Heart right ventricle (tissue), 16 donors: ENCODE results near the gene CYGB. TPM values are rescaled to one million over a fixed set of nuclear protein-coding genes. Genes with fewer than 3 reads are reported as not detected.

Experiments
- ATAC-seq, 8 donors: fragments of 200-7000 bp; cut with Tn5 transposase; one replicate each; pipeline ENCODE4 v1.9.1; 2020; ENCODE audit warnings: mild to moderate bottlenecking in 8 of 8, moderate library complexity in 8 of 8, moderate number of reproducible peaks in 1 of 8
- DNase-seq, 2 donors: peaks; one replicate each; pipeline ENCODE4 v3.0.0-alpha.2; 2020
- H3K27ac ChIP-seq, 10 donors: fragments of 200-600 bp; sonication (generic) in 2 of 10; one replicate each; pipeline versions ENCODE4 v1.5.0 to v1.8.0; 2020 to 2022; ENCODE audit warnings: mild to moderate bottlenecking in 3 of 10
- H3K27me3 ChIP-seq, 7 donors: fragments of 200-600 bp; one replicate each; pipeline ENCODE4 v1.8.0; 2021 to 2022; ENCODE audit warnings: mild to moderate bottlenecking in 2 of 7
- H3K36me3 ChIP-seq, 9 donors: fragments of 200-600 bp; sonication (generic) in 1 of 9; one replicate each; pipeline versions ENCODE4 v1.5.0 to v1.8.0; 2020 to 2022; ENCODE audit warnings: mild to moderate bottlenecking in 2 of 9
- H3K4me1 ChIP-seq, 9 donors: fragments of 200-600 bp; sonication (generic) in 1 of 9; one replicate each; pipeline versions ENCODE4 v1.5.0 to v1.8.0; 2020 to 2022; ENCODE audit warnings: mild to moderate bottlenecking in 4 of 9
- H3K4me3 ChIP-seq, 10 donors: fragments of 200-600 bp; sonication (generic) in 2 of 10; one replicate each; pipeline versions ENCODE4 v1.5.0 to v1.8.0; 2020 to 2022; ENCODE audit warnings: mild to moderate bottlenecking in 7 of 10, moderate library complexity in 2 of 10
- H3K9me3 ChIP-seq, 11 donors: fragments of 200-600 bp in 10 of 11; sonication (generic) in 2 of 11; one replicate each; pipeline versions ENCODE4 v1.5.0 to v1.8.0; 2013 to 2022; ENCODE audit warnings: mild to moderate bottlenecking in 2 of 11, control low read depth in 1 of 11, moderate library complexity in 1 of 11
- WGBS, 2 donors: extraction: QIAGEN DNeasy Blood & Tissue Kit; methylation state at CpG; one replicate each; pipeline ENCODE4 v1.1.7; 2013; ENCODE audit warnings: inconsistent platforms in 1 of 2; 5-methylcytosine and 5-hydroxymethylcytosine counted together
- intact Hi-C, 10 donors: fragments of 100-400 bp; cut with DNase I; formaldehyde crosslinking; loops; one replicate each; pipeline versions ENCODE4 v1.11.1 to v1.14.2; 2022
- long read RNA-seq, 3 donors: library from polyadenylated mRNA; unstranded; transcript quantifications; one replicate each; pipeline ENCODE4 v2.0.0, GENCODE V29; 2020 to 2021
- polyA plus RNA-seq, 2 donors: library from polyadenylated mRNA; stranded (reverse); fragments of 200-250 nt; gene quantifications; one replicate each; pipeline ENCODE4 v1.2.3, GENCODE V29; 2013
- total RNA-seq, 10 donors: library from RNA; stranded (reverse); fragmentation: NEBNext Ultra II Directional in 3 of 10; extraction: Animal tissue kit (Norgen Biotek cat#: 25700) in 3 of 10; gene quantifications; one replicate each; pipeline versions ENCODE4 v1.2.1 to v1.2.4, GENCODE V29; 2021 to 2023
- TF ChIP-seq, protein P1 (sequence below), 9 donors: fragments of 200-600 bp; sonication (generic) in 2 of 9; IDR thresholded peaks; one replicate each; pipeline versions ENCODE4 v1.5.0 to v1.8.0; 2021 to 2022; ENCODE audit warnings: antibody characterized with exemption in 9 of 9, mild to moderate bottlenecking in 5 of 9, moderate library complexity in 1 of 9
- donor health status: Arrhythmogenic right ventricular cardiomyopathy.
- donor health status: ischemic (EF 13 %, LVEDD 7.1; RV severe dilation, severe dysfunction).
- donor health status: healthy with polysubstance abuse.
- donor health status: DM: no; HTN: yes; CAD: no.
- donor health status: DM: no; HTN: no; CAD: no.
- donor health status: ischemic (EF 25% LVEDD 6.9; RV normal size, moderate dysfunction).
- donor health status: ischemic (EF 25% LVEDD 5.7; RV mildly dilated, moderate dysfunction).
- donor health status: healthy.
- donor health status: DM: yes; HTN: yes; CAD: no.
- donor health status: Ischemic cardiomyopathy.
- donor health status: ischemic (EF 35%, LVEDD 5.7; RV mildly dilated, moderate dysfunction).
- donor health status: nonischemic (EF 11% LVEDD 7.7; RV severe dilation, severe dysfunction).
- donor health status: DM: yes; HTN: yes; CAD: no.
- donor health status: PGD.
- donor health status: ischemic (EF 29% LVEDD 5.4; RV normal size, mild dysfunction).
- donor health status: nonischemic (EF 23%, LVEDD 6.1; RV moderate dilation, normal function).

CYGB gene
- total RNA-seq = 10 to 100 TPM in 9 of 10 donors, 1 to 10 TPM in 1; 9.3 to 50.5 (median 17.9) TPM
- polyA plus RNA-seq = 10 to 100 TPM; 36.0 to 57.7 TPM
- long read RNA-seq, donor 1, transcript CYGB-201 (4 exons, 2,158 nt) = major isoform, 26 of 40 reads
- long read RNA-seq, donor 1, partial matches to known transcripts = 3 of 40 reads
- long read RNA-seq, donor 1, other reads (novel, unspliced or antisense) = 11 of 40 reads
- long read RNA-seq, donor 2, transcript CYGB-201 (4 exons, 2,158 nt) = major isoform, 10 of 22 reads
- long read RNA-seq, donor 2, partial matches to known transcripts = 2 of 22 reads
- long read RNA-seq, donor 2, other reads (novel, unspliced or antisense) = 10 of 22 reads
- long read RNA-seq, donor 3, transcript CYGB-201 (4 exons, 2,158 nt) = major isoform, 10 of 16 reads
- long read RNA-seq, donor 3, partial matches to known transcripts = 3 of 16 reads
- long read RNA-seq, donor 3, other reads (novel, unspliced or antisense) = 3 of 16 reads

DNA sequence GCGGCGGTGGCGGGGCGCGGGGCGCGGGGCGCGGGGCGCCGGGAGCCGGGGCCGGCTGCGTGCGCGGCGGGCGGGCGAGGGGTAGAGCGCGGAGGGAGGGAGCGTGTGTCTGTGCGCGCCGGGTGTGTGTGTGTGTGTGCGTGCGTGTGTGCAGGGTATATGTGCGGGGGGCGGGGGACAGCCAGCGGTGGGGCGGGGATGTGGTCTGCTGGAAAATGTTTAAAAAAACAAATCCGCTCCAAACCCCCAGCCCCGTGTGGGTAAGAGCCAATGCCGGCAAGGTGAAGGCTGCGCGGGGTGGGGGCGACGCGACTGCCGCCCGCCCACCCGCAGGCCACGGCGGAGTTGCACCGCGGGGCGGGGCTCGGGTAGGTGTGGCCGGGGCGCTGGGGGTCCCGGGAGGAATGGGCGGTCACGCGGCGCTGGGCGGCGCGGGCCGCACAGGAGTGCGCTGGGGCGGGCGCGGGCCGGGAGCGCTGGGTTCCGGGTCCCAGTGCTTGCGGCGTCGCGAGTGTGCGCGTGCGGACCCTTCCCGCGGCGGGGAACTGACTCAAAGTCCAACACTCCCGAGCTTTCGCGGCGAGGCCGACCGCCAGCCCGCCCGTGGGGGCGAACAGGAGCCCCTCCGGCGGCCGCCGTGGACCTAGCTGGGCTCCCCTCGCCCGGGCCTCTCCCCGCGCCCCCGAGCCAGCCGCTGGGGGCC is at the start of gene CYGB:
Gene CYGB, minus strand, starts transcription at position 132 of the 703 bp plus-strand sequence. CDS start 167 bp downstream, outside the sequence.
- Histone ChIP-seq H3K4me1 (peaks cover 22 to 71% (median 35%) of the 10 kb centered on the region in 9 donors), H3K4me3 (peak within 1 kb of the TSS; percentile 23 to 64 (median 57)), H3K27ac (peak within 1 kb of the TSS; percentile 71 to 89 (median 84)), H3K27me3 (peaks cover 0 to 45% (median 0%) of the 10 kb centered on the region in 7 donors), H3K36me3 (no peaks in the 10 kb centered on the region), H3K9me3 (no peaks in the 10 kb centered on the region)
- TF ChIP-seq, protein P1, sequence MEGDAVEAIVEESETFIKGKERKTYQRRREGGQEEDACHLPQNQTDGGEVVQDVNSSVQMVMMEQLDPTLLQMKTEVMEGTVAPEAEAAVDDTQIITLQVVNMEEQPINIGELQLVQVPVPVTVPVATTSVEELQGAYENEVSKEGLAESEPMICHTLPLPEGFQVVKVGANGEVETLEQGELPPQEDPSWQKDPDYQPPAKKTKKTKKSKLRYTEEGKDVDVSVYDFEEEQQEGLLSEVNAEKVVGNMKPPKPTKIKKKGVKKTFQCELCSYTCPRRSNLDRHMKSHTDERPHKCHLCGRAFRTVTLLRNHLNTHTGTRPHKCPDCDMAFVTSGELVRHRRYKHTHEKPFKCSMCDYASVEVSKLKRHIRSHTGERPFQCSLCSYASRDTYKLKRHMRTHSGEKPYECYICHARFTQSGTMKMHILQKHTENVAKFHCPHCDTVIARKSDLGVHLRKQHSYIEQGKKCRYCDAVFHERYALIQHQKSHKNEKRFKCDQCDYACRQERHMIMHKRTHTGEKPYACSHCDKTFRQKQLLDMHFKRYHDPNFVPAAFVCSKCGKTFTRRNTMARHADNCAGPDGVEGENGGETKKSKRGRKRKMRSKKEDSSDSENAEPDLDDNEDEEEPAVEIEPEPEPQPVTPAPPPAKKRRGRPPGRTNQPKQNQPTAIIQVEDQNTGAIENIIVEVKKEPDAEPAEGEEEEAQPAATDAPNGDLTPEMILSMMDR (IDR thresholded peaks at IDR 0.05) = no peak
- WGBS, 2 donors = 2 to 3% methylated on average over 93 to 94 of the region's 95 CpGs
- DNase-seq (peak in 1 of 2 donors; percentile 78), ATAC-seq (peak in 6 of 8 donors; percentile 6 to 56 (median 46))
- intact Hi-C loops = no loop called here

DNA sequence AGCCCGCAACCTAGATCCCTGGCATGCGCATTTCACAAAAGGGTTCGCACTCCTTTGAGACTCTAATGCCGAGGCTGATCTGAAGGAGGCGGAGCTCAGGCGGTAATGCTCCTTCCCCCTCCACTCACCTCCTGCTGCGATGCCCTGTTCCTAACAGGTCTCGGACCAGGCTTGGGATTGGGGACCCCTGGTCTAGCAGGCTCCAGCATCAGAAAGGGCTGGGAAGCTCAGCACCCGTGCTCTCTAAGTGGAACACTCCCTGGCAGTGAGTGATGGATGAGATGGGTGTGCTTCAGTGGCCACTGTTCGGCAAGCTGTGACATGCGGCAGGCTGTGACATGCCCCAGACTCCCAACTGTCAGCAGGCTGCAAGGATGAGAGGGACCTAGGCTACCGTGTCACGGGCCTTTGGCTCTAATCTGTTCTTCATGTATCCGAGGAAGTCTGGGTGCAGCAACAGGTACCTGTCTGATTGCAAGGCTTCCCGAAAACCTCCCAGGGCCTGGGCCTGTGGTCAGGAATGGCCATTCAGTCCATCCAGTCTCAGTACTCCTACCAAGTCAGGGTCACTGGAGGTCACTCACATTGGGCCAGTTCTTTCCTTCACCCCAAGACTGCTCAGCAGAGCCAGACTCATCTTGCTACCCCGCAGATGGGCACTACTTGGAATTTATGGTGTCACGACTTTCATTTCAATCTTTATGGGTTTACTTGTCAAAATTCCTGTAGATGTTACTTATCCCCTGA is 49.4 kb upstream of the CYGB start:
- intact Hi-C loops = loop anchor here in 6 of 10 donors (1.0 to 2.0 kb wide), 3 partner anchors 63 to 64 kb away; no protein-coding TSS in a partner anchor
- Histone ChIP-seq H3K4me1 (peaks cover 3 to 26% (median 21%) of the 10 kb centered on the region in 9 donors), H3K36me3 (no peaks in the 10 kb centered on the region), H3K27me3 (peaks cover 0 to 57% (median 15%) of the 10 kb centered on the region in 7 donors), H3K27ac (no peak overlapping the region), H3K9me3 (no peaks in the 10 kb centered on the region), H3K4me3 (no peak overlapping the region)
- TF ChIP-seq, protein P1 (IDR thresholded peaks at IDR 0.05) = no peak
- ATAC-seq (peak in 2 of 8 donors; percentile 11 to 20), DNase-seq (no peak)
- 33 to 50% methylated on average over 17 of the region's 17 CpGs for WGBS, 2 donors

DNA sequence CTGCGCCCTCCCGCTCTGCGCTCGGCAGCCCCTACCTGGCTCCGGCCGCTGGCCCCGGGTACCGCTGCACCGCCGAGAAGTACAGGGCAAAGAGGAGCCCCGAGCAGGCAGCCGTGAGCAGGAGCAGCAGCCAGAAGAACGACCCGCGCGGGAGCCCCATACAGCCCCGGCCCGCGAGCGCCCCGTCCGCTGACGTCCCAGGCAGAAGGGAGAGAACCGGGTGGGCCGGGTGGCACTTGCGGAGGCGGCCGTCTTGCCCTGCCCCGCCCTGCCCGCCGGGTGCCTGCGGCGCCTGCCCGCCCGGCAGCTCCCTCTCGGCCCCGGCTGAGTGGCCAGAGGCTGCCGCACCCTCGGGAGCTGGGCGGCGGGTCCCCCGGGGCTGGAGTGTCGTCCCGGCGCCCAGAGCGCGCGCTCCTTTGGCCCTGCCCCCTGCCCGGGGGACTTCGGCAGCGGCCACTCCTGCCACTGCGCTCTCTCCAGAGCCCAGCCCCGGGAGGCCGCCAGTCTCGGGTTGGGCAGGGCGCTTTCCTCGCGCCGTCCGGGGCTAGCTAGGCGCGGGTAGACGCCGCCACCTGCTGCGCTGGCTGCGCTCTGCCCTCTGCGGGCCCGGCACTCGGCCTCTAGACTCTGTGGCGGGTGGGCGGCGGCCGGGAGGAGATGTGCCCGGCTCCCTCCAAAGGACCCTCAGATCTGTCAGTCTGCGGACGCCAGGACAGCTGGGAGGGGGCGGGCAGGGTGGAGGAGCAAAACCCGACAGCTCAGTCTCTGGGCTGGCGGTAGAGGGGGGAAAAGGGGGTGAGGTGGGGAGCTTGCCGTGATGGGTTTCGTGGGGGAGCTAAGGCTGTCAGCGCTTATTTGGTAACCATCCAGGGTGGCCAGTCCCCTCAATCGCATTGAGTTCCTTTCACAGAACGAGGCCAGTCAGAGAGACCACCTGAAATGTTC is 48.4 kb upstream of the CYGB start, which contains the start of gene ST6GALNAC2:
Gene ST6GALNAC2, minus strand, starts transcription at position 212 of the 945 bp plus-strand sequence. Its CDS starts 52 bp downstream, at position 160.
- H3K27me3 ChIP-seq = peaks cover 0 to 57% (median 15%) of the 10 kb centered on the region in 7 donors
- H3K27ac ChIP-seq = peak within 1 kb of the TSS in 9 of 10 donors; percentile 5 to 82 (median 53)
- ATAC-seq (peak; percentile 90 to 95 (median 94)), DNase-seq (peak; percentile 45 to 69)
- intact Hi-C loops = loop anchor here in 6 of 10 donors (1.0 to 2.0 kb wide), 3 partner anchors 62 to 63 kb away; no protein-coding TSS in a partner anchor
- H3K9me3 ChIP-seq = no peaks in the 10 kb centered on the region
- peak within 1 kb of the TSS; percentile 56 to 73 (median 65) for H3K4me3 ChIP-seq
- WGBS, 2 donors = 1% methylated on average over 80 to 83 of the region's 84 CpGs
- H3K4me1 ChIP-seq = peaks cover 3 to 26% (median 22%) of the 10 kb centered on the region in 9 donors
- TF ChIP-seq, protein P1 (IDR thresholded peaks at IDR 0.05) = peak in 8 of 9 donors; percentile 20 to 65 (median 44)
- H3K36me3 ChIP-seq = no peaks in the 10 kb centered on the region
